ENCODE results near the gene MMP17.

GRCh38 chr12:131892711-131893604, 64.8 kb downstream of the MMP17 start:
- TF ChIP-seq, protein P1, sequence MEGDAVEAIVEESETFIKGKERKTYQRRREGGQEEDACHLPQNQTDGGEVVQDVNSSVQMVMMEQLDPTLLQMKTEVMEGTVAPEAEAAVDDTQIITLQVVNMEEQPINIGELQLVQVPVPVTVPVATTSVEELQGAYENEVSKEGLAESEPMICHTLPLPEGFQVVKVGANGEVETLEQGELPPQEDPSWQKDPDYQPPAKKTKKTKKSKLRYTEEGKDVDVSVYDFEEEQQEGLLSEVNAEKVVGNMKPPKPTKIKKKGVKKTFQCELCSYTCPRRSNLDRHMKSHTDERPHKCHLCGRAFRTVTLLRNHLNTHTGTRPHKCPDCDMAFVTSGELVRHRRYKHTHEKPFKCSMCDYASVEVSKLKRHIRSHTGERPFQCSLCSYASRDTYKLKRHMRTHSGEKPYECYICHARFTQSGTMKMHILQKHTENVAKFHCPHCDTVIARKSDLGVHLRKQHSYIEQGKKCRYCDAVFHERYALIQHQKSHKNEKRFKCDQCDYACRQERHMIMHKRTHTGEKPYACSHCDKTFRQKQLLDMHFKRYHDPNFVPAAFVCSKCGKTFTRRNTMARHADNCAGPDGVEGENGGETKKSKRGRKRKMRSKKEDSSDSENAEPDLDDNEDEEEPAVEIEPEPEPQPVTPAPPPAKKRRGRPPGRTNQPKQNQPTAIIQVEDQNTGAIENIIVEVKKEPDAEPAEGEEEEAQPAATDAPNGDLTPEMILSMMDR (IDR thresholded peaks at IDR 0.05; ENCODE audit: poor library complexity), result no peak
- TF ChIP-seq EZH2 (IDR thresholded peaks at IDR 0.05; ENCODE audit: borderline replicate concordance) (no peak), EZH2phosphoT487 (IDR thresholded peaks at IDR 0.05; ENCODE audit: low read depth, severe bottlenecking, unreplicated experiment) (no peak)
